CD4-positive, alpha-beta T cell treated with Interferon gamma for 1 hour (primary cell): Measurements from ENCODE around the gene CMSS1.

Experiments used
- DNase-seq: peaks from one replicate; pipeline ENCODE4 v3.0.0-alpha.2; 2020

CMSS1 gene

DNA sequence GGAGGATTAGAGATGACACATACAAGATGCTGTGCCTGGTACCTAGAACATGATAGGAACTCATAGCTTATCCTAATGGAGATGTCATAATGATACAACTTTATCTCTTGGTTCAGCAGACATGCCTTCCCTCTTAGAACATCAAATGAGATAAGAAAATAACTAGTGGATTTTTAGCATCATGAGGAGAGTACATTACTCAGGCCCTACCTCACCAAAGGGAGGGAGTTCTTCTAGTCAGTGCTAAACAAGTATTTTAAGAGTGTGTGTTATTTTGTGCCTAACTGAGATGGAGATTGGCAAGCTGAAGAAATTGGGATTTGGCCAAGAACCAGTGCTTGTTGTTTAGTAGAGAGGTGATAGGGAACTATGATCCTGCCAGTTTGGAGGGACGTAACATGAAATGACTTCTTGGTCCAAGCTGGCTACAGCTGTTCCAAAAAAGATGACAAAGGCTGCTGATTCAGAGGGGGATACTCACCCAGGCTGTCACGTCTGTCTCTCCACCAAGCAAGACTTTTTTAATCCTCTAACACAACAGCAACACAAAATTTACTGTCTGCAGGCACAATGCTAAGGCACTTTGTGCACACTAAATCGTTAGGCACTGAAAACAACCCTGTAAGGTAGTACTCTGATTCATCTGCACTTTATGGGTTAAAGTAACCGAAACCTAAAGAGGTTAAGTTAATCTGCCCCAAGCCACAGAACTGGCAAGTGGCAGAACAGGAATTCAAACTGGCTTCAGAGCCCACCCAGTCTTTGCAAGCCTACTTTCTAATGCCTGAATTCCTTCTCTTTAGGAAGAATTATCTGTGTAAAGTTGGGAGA is 126.5 kb downstream of the CMSS1 start:
- DNase-seq, result no peak

DNA sequence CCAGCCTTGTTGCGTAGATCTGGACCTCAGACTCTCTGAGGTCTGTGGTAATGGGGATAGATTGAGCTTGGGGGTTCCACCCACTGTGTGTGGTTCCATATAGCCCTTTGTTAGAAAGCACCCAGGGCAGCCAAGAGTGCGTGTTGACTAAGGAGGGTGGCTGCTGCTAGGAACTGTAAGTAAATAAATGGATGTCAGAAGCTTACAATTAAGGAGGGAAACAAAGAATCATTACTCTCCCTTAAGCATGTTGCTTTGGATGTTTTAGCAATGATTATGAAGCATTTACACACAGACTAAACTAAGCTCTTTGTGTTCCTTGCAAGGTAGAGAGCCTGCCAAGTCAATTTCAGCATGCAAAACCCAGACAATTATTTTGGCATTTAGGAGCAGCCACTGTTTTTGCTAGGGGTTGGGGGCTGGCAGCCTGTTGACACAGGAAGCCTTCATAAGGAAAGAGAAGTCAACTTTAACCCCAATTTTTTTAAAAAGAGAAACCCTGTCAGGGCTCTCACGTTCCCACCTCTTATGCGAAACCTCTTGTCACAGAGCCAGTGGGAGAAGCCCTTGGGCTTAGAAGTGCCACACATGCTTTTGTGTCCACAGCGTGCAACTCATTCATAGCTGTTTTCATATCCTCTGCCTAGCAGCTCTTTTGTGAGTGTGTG is 127.8 kb downstream of the CMSS1 start:
- no peak for DNase-seq

DNA sequence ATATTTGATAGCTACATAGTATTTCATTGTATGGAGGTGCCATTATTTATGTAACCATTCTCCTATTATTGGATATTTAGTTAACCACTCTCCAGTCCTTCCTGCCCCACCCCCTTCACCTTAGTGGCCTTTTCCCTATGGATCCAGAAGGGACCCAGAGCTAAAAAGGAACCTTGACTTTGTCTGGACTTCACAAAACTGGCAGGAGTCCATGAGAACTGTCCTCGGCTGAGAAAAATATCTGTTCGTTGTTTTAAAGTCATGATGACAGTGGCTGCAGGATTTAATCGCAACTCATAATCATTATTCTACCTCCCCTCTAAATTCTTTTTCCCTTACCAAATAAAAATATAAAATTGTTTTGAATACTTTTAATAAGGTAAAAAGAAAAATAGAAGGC is 129.7 kb downstream of the CMSS1 start:
- DNase-seq, result no peak

DNA sequence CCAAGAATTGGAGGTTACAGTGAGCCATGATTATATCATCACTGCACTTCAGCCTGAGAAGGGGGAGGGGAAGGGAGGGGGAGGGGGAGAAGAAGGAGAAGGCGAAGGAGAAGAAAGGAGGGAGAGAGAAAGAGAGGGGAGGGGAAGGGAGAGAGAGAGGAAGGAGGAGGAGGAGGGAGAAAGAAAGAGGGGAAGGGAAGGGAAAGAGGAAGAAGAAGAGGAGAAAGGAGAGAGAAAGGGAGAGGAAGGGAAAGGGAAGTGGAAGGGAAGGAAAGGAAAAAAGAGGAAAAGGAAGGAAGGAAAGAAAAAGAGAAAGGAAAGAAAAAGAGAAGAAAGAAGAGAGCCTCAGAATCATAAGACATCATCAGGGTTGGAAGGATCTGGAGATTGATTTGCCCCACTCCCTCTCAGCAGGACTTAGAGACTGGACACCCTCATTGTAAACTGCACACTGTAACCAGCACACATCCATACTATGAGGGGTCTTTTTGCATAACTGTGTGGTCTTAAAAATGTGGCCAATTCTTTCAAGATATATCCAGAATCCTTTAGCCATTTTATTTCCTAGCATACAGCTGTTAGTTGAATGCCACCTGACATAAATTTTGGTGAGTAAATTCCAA is 130.9 kb downstream of the CMSS1 start:
- DNase-seq, result no peak

DNA sequence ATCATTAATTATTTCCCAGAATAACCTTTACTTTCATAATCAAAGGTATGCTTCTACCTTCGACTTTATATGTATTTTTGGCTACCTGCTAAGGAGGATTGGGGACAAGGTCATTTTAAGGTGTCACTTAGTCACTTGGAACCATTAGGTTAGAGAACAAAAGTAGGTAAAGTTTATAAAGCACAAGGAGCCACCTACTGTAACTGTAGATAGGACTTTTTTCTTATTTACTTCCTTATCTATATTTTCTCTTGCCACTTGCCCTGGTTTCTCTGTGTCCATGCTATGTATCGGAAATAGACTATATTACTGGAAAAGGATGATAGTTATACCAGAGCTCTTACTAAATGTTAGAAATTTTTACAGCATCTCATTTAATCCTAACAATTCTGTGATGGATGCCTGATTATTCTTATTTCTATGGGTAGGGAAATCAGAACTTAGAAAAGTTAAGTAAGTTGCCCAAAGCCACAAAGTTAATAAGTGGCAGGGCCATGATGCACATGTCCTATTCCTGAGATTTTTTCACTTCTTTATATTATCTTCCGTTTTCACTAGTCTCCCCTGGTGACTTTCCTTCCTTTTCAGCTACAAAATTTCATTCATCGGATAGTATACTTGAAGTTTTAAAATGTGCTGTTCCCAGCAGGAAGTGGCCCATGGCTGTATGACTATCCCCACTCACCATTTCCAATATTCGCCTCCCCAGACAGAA is 132.5 kb downstream of the CMSS1 start:
- DNase-seq, result no peak

DNA sequence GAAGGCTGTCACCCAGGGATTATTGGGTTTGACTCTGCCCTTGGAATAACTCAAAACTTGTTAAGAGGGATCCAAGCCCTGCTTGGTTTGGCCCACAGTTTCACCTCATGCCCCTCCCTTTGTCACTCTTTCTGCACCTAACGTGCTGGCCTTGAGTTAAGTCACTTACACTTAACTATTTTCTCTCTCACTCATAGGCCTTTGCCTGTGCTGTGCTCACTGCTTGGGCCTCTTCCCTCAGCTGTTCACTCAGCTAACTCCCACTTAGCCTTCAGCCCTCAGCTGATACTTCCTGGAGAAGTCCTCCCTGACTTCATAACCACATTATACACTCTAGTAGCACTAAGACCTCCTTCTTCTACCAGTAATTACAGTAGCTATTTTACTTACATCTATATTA is 133.3 kb downstream of the CMSS1 start:
- DNase-seq, result no peak

DNA sequence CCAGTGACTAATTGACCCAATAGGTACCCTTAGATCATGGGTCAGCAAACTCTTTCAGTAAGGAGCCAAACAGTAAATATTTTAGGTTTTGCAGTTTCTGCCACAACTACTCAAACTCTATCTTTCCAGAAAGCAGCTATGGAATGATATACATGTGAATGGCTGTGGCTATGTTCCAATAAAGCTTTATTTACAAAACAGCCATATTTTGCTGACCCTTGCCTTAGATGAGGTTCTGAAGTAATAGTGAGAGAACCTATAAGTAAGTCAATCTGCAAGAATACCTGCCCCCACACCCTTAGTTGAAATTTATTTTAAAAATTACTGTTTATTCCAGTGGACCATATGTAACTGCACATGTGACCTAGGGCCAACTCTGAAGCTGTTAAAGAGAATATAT is 134.0 kb downstream of the CMSS1 start:
- no peak for DNase-seq

DNA sequence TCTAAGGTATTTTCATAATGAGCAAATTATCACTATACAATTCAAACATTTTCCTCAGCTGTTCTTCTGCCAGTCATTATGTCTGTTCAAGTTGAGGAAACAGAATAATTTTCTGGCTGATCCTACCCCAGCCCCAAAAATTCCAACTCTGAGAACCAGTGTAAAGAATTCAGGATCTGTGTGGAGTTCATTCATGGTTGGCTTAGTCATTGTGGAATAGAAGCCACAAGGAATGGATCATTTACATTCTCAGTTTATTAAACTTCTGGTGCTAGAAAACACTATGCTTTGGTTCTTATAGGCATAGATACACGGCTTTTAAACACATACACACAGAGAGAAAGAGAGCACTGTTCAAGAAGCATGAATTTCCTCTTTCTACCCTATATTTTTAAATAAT is 134.6 kb downstream of the CMSS1 start:
- no peak for DNase-seq

DNA sequence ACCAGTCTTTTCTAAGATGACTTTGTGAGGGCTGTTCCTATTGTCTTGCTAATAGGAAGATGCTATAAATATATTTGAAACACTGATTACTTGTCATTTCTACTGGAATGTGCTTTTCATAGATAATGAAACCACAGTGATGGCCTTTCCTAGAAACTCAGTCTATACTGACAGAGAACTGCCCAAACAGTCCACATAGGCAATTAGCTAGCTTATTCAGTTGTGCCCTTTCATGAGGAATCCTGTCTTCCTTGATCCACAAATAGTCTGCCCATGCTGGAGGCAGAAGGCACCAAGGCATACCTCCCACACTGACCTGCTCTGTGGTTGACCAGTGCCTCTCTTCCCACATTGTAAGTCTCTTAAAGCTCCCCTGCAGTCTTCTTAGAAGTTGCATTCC is 135.9 kb downstream of the CMSS1 start:
- DNase-seq, result no peak

DNA sequence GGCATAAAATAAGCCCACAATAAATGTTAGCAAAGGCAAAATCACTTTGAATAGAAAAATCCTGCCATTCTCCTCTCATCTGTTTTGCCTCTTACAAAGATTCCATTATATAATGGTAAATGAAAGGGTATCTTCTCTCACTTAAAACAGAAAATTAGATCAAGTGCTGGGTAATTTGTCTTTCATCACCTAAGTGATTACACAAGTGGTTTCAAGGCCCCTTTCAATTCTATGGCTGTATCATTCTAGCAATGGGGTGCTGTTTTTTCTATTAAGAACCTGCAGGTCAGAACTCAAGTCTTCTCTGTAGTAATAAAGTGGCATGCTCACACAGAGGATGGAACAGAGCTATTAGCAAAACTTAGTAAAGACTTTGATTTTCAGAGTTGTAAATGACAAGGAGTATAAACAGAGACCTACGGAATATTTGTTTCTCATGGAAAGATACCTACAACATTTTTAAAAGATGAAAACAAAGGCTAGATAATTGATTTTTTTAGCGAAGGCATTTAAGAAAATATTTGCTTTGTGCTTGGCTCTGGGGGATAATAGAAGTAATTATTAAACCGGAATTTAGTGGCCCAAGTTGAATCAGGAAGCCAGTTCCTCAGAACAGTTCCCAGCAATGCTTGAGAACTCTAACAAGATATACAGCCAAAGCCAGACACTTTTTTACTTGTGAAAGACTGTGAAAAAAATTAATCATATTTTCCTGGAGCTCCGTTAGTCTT is 137.4 kb downstream of the CMSS1 start:
- no peak for DNase-seq

DNA sequence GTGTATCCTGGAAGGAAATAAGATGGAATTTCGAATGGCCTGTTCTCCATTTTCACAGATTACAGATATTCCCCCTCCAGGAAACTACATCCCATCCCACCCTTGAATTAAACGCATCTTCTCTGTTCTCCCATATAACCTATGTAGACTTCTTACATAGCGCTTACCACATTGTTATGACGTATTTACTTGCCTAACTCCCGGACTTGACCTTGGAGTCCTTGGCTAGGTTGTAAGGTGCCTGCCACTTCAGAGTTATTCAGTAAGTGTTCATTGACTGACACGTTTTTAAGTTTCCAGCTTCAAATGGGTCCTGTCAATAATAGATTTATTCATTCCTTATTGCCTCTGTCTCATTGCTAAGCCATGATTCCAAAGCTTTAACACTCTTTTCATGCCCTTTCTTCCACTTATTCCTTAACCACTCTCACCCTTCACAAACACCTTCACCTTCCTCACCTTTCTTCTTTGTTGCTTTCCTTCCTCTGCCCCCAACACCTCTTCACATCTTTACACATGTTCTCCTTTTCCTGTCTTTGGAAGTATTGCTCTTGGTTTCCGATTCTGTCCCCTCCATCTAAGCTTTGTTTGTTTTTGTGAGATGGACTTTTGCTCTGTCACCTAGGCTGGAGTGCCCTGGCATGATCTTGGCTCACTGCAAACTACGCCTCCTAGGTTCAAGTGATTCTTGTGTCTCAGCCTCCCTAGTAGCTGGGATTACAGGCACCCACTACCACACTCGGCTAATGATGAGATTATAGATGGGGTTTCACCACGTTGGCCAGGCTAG is 138.3 kb downstream of the CMSS1 start:
- no peak for DNase-seq

DNA sequence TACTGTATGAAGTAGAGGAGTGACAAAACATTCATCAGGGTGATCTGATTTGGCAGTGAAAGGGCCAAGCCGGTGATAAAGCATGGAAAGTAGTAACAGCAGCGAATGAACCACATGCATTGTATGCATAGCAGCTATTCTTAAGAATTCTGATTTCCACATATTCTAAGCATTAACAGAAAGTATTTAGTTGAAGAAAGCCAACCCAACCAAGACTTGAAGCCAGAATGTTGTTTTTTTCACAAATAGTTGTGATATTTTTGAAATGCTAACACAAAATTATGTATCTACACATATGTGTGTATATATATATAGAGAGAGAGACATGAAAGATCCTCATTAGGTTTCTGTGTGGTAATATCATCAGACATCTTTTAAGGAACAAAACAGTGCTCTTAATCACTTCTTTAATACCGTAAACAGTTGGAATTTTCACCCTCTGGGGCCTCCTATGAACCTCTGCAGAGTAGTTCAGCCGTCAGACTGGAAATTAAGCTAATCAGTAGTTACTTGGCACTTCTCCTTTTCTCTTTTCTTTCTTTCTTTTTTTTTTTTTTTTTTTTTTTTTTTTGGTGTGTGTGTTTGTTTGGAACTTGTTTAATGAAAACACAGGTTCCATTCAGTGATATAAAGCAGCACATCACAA is 139.6 kb downstream of the CMSS1 start:
- no peak for DNase-seq

DNA sequence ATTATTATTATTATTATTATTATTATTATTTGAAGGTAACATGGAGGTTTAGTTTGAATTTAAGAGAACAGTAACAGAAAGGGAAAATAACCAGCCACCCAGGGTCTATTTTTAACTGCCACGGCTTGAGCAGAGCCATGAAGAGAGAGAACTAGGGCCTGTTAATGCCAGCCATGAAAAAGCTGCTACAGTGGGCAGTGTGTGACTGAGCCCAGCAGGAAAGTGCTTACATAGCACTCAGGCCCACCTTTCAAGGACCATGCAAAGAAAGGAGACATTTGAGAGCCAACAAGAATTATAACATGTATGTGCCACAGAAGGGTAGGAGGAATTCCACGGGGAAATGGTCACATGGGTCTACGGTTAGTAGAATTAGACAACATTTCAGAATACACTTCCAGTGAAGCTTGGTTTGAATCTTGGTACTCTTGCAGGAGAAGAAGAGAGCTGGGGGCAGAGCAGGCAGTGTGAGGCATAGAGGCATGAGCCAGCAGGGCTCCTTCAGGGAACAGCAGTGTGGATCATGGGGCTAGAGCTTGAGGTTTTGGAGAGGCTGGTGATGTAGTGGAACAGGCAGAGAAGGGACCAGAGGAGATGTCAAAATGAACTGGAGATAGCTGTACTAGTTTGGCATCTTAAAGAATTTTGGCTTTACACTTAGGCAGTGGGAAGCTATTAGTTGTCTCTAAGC is 140.7 kb downstream of the CMSS1 start:
- no peak for DNase-seq

DNA sequence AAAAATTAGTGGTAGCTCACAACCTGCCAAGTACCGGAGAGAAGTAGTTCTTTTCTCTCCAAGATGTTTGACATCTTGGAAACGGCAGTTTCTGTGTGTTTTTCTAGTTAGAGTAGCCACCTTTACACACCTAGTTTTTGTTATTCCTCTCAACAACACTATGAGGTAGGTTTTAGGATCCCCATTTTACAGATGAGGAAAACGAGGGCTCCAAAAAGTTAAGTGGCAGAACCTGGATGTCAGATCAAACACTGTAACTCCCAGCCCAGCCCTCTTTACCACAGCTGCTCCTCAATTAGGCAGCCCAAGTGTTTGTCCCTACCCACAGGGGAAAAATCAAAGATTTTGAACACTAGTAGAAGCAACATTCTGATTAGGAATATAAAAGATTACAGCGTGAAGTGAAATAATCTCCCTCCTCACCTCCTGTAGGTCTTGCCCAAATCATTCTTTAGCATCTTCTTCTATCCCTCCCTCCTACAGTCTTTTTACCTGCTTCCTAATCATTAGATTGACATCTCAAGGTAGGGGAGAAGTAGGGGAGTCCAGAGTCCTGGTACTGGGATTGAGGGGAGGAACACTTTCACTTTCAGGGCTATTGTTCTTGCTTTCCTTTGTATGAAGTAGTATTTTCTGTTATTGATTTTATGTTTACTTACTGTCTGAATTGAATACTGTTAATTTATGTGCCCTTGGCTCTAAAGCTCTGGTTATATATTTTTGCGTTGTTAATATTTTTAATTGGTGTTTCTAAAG is 142.6 kb downstream of the CMSS1 start:
- DNase-seq, result no peak

DNA sequence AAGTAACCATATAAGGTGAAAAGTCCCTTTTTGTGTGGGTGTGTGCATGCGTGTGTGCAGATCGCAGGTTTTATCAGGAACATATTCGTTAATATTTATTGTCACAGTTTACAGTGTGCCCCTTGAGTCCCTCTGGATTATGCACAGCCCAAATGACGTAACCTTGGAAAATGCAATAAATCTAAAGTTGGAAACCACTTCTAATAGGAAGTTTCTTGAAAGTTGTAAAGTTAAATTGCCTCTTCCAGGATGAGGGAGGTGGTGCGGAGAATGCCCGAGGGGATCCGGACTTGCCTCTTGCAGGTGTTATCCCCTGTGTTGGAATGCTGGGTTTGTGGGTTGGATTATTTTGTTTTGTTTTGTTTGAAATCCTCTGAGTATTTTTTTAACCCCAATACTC is 143.3 kb downstream of the CMSS1 start:
- DNase-seq, result no peak

DNA sequence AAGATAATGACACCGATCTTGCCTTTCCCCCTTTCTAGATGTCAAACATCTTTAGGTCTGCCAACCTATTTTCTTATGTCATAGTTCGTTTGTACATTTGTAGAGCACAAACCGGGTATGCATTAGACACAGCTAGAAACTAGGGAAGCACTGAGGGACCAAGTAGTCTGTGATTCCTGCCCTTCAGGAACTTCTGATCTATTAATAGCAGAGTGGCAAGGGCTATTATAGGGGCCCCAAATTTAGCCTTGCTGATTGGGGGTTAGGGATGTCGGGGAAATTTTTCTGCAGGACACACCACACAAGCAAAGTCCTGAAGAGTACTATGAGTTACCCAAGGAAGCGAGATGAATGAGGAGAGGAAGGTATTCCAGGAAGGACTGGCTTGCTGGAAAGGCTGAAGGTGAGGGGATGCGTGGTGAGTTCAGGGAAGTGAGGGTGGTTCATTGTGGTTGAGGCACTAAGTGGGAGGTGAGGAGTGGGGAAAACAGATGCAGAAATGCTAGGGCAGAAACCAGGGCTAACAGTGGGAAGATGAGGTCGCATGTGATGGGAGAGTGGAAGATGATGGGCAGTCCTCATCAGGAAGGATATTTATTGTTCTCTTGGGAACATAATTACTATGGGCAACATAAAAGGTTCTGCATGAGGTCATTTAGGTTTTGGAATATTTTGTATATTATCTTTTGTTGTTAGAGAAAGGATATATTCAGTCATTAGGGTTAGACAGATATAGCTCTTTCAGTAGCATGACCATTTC is 144.3 kb downstream of the CMSS1 start:
- DNase-seq, result no peak

DNA sequence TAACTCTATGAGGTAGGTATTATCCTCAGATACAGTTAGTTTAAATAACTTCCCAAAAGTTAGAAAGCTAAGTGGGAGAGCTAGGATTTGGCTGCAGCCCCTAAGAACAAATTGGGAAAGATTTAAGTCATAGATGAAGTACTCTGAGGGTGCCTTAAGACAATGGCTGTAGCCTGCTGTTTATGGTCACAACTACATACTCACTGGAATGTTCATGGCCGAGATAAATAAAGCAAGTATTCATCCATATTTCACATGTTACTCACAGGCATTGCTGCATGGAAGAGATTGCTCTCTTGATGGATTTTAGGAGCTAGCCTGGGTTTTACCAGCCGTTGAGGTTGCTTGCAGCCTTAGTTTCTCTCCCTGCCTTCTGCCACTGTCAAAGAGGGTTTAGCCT is 145.0 kb downstream of the CMSS1 start:
- DNase-seq, result no peak

DNA sequence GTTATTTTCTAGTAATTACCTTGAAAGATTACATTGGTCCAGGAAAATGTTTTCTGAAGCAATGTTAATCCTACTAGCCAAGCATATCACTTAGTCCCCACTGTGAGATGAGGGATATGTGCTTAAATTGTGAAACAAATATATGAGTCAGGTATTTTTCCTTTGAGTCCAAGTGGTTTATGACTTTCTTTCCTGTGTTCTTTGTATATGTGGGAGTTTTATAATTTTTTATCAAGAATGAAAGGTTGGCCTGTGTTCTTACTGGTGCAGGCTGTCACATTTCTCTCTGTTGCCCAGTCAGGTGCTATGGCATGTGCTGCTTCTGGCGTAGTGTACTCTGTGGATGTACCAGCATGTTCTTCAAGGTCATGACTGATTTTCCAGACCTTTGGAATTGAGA is 147.4 kb downstream of the CMSS1 start:
- DNase-seq, result no peak

DNA sequence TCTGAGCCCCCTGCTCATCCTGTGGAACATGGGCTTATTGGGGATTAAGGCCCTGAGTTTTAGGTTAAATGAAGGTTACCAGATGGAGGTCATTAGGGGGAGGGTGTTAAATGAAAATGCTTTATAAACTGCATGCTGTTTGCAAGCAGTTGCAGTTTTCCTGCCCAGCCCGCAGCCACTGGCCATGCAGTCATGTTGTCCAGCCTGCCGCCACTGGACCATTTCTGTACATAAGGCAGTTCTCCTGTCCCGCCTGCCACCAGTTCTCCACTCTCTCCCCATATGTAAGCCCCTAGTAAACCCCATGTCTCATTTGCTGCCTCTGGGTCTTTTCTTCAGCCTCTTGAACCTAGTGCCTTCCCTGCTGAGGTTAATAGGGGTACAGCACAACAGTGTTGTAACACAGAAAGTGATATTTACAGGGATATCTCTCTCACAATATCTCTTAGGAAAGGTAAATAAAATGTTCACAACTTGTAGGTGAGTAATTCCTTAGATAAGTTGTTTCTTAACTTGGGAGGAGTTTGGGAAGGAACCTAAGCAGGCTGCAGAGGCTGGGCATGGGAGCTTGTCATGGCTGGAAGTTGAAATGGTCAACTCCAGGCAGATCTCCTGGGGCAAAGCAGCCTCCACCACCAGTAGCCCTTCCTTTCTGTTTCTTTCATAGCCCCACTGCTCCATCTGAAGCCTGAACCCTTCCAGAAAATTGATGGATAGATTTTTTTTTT is 148.2 kb downstream of the CMSS1 start:
- DNase-seq, result no peak
